Activated CD4-positive, alpha-beta T cell treated with anti-CD3 and anti-CD28 coated beads, Interleukin-2, Interleukin-6, amounts not matched to agents 100 ng/mL and 50 ng/mL, durations not matched to agents 16 hours and 8 hours (primary cell): Measurements from ENCODE around the gene ANO9.

Experiments
- DNase-seq: peaks from one replicate; pipeline ENCODE4 v3.0.0-alpha.2; 2020

ANO9 gene

GRCh38 chr11:380491-380890 lies 61.3 kb downstream of the ANO9 start:
- DNase-seq, result no peak

DNA sequence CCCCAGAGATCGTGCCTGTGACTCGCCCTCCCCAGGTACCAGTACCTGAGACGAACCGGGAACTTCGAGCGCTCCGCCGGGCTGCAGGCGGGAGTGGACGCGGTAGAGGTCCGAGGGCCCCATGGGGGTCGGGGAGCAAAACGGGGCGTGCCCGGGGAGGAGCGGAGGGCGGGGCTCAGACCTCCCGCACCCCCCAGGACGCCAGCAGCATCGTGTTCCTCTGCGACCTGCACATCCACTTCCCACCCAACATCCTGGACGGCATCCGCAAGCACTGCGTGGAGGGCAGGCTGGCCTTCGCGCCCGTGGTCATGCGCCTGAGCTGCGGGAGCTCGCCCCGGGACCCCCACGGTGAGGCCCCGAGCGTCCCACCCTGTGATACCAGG lies 61.7 kb downstream of the ANO9 start:
- DNase-seq, result no peak

DNA sequence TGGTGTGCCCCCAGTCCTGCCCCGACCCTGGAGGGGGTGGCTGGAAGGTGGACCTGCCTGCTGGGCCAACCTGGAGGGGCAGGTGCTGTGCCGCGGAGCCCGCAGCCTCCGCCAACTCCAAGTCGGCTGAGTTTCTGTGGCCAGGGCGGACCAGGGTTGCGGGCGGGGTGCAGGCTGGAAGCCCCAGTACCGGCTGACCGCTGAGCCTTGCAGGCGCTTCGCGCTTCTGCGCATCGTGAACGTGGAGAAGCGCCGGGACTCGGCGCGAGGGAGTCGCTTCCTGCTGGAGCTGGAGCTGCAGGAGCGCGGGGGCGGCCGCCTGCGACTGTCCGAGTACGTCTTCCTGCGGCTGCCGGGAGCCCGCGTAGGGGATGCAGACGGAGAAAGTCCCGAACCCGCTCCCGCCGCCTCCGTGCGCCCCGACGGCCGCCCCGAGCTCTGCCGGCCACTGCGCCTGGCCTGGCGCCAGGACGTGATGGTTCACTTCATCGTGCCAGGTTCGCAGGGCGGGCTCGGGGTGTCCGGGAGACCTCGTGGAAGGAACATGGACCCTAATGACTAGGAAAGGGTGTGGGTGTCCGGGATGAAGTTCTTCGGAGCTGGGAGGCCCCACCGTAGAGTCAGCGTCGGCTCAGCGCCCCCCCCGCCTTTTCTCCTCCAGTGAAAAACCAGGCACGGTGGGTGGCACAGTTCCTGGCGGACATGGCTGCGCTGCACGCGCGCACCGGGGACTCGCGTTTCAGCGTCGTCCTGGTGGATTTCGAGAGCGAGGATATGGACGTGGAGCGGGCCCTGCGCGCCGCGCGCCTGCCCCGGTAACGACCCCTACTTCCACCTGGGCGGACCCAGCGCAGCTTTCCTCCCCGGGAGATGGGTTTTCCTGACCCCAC lies 62.4 kb downstream of the ANO9 start:
- no peak for DNase-seq

- no peak for DNase-seq
Measured at GRCh38 chr11:377883-378500, 63.8 kb downstream of the ANO9 start.

DNA sequence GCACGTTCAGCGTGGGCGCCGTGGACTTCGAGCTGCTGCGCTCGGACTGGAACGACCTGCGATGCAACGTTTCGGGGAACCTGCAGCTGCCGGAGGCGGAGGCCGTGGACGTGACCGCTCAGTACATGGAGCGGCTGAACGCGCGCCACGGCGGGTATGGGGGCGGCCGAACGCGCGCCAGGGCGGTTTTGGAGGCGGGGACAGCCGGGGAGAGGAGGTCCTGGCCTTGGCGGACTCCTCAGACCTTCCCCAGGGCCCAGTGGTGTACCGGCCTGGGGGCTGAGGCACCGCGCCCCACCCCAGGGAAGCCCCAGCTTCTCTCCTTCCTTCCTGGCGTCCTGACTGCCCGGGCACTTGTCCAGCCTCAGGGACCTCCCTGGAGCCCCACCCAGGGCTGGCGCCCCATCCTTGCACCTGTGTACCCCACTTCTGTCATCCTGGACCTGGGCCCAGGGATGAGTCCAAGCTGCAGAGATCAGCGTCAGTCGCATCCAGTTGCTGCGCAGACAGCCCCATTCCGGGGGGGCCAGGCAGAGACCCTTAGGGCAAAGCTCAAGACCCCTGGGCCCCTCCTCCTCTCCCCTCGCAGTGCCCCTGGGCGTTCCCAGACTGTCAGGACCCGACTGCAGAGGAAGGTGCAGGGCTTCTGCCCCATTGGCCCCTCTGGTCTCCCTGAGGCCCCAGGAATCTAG lies 64.5 kb downstream of the ANO9 start:
- DNase-seq, result no peak

- DNase-seq, result no peak
Measured at GRCh38 chr11:376531-377173, 65.2 kb downstream of the ANO9 start.

DNA sequence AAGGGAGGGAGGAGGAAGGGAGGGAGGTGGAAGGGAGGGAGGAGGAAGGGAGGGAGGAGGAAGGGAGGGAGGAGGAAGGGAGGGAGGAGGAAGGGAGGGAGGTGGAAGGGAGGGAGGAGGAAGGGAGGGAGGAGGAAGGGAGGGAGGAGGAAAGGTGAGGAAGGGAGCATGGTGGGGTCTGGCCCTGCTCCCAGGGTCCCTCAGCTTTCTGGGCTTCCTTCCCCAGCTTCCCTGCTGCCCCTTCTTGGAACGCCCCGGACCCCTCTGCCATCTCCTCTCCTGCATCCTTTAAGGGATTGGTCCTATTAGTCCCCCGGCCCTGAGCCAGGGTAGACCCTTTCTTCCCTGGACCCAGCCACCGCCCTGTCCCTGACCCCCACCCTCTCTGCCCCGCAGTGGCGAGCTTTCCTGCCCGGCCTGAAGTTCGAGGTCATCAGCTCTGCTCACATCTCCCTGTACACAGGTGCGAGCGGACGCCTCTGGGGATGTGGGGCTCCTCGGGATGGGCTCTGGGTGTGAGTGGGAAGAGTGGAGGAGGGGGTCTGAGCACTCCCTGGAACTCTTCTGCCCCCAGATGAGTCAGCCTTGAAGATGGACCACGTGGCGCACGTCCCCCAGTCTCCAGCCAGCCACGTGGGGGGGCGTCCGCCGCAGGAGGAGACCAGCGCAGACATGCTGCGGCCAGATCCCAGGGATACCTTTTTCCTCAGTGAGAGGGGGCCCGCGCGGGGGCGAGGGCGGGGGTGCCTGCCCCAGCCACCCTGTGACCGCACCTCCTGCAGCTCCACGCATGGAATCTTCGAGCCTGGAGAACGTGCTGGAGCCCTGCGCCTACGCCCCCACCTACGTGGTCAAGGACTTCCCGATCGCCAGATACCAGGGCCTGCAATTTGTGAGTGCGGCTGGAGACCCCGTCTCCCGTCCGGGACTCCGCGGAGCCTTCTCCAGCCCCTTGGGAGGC lies 66.5 kb downstream of the ANO9 start:
- no peak for DNase-seq

DNA sequence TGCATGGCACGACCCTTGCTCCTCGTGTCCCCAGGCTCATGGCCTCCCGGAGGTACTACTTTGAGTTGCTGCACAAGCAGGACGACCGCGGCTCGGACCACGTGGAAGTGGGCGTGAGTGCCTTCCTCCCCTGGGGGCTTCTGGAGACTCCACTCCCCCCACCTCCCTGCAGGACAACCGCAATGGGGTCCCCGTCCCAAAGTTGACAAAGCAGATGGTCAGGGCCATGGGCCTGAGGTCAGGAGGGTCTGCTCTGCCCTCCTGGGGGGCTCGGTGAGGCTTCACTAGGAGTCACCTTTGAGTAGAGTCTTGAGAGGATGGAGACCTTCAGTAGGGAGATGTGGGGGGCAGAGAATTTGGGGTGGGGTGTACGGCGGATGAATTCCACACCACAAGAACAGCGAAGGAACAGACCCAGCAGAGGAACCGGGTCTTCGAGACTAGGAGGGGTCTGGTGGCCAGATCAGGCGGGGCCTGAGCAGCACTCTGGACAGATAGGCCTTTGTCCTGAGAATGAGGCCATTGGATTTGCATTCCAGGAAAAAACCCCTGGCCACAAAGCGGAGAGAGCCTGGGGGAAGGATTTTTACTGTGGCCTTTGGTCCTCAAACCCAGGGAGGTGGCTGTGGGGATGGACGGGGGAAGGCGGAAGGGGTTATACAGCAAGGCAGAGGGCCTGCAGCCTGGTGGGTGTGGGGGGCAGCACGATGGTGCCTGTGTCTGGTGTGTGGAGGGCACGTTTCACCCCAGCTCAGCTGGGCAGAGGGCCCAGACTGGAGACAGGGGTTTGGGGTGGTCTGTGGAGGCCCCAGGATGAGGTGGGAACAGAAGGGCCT lies 67.9 kb downstream of the ANO9 start:
- no peak for DNase-seq

- no peak for DNase-seq
Measured at GRCh38 chr11:372809-373715, 68.7 kb downstream of the ANO9 start.

- DNase-seq, result no peak
Measured at GRCh38 chr11:371716-372590, 69.9 kb downstream of the ANO9 start.

DNA sequence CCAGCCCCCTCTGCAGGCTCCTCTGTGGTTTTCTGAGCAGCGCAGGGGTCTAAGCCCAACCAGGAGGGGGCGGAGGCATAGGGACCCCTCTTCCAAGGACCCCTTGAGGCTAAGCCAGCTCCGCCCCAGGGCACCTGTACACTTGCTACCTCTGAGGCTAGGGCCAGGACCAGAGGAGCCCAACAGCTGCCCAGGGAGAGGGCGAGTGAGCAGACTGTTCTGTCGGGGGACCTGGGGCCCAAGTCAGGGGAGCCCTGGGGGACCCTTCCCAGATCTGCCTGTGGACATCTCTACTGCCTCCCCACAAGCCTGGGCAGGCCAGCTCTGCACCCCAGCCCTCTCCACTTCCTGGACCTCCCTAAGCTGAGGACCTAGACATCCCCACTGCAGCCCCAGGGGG lies 70.8 kb downstream of the ANO9 start:
- DNase-seq, result no peak

DNA sequence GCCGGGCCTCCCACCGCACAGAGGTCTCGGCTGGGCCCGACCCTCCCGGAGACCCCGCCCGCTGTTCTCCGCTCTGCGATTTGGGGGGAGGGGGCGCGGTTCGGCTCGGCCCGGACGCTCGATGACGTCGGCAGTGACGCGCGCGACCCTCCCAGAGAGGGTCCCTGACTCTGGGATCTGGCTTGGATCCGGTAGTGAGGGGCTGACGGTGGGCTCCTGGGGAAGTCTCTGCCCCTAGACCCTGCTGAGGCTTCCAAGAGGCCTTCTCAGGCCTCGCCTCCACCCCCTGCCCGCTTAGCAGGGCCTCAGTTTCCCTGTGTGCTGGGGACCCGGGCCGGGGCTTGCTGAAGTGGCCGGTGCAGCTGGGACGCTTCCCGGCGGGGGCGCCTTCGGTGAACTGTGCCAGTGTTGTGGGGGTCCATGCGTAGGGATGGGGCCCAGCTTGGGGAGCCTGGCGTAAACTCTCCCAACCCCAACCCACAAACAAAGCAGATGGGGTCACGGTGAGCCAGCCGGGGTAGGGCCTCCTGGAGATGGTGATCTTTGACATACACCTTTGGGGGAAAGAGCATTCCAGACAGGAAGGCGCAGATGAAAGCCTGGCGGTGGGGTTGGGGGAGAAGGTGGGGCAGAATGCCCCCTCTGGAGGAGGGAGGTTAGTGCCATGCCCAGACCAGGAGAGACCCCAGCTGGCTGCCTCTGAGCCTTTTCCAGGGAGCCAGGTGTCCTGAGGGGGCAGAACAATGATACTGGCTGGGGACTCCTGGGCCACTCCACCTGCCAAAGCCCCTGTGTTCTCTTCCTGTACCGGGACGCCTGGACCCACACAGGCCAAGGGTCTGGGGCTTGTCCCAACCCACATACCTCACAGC lies 71.5 kb downstream of the ANO9 start:
- DNase-seq, result no peak

DNA sequence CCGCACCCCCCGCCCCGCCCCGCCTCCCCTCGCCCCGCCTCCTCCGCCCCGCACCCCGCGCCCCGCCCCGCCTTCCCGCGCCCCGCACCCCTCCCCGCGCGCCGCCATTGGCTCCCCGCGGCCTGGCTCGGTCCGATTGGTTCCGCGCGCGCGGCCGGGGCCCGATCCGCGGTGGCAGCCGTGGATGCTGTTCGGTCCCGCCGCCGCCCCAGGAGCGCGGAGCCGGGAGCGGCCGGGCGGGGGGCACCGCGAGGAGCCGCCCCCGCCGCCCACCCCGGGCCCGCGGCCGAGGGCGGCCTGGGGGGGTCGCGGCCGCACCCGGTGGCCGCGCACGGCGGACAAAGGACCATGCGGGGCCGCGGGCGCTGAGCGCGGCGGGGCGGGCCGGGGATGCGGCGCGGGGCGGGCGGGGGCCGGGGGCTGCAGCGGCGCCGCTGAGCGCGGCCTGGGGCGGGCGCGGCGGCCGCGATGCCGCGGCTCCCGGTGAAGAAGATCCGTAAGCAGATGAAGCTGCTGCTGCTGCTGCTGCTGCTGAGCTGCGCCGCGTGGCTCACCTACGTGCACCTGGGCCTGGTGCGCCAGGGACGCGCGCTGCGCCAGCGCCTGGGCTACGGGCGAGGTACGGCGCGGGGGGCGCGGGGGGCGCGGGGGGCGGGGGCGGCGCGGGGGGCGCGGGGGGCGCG lies 72.3 kb downstream of the ANO9 start, which contains the start of gene B4GALNT4:
Gene B4GALNT4 (plus strand): TSS at position 164 of the 683 bp plus-strand sequence. CDS start 305 bp downstream, at position 469.
- DNase-seq, result no peak

DNA sequence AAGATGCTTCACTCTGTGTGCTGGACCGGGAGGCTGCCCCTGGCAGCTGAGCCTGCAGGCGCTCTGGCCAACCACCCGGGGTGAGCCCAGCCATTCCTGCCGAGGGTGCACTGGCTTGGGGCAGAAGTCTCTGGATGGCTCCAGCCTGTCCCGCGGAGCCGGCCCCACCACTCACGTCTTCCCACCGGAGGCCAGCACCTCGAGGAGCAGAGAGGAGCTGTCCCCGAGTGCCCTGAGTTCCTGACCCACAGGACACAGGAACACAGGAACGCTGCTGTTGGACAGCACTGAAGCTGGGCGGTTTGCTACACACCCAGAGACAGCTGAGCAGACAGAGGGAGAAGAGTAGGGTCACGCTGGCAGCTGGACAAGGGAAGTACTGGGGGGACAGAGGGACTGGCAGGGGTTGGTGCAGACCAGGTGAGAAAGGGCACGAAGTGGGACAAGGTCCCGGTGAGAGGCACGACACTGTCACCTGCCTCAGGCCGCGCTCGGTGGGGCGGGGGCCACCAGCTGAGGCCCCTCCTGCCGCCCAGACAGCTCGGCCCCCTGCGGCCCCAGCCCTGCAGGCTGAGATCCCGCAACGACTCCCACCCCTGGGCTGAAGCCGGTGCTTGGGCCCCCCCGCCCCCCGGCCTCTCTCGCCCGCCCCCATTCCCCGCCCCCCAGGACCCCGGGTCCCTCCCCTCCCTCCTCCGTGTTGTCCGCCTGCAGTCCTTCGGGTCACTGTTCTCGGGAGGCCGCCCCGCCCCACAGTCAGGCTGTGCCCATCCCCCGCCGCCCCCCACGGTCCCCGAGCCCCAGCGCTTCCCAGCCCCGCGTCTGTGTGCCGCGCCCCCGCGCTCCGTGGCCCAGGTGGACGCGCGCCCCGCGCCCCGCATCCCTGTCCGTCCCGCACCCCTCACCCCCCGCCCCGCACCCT lies 73.1 kb downstream of the ANO9 start:
- DNase-seq, result no peak

- DNase-seq, result no peak
Measured at GRCh38 chr11:367956-368413, 73.8 kb downstream of the ANO9 start.
